Astrocyte (in vitro differentiated cells and primary cell): Measurements from ENCODE around the gene ST6GALNAC2. TPM values are rescaled to one million over a fixed set of nuclear protein-coding genes. Genes with fewer than 3 reads are reported as not detected.
A peak's percentile ranks its signal among the peaks of the same experiment; 100 is the strongest.
"Not testable (repeated sequence)": the region's sequence is repeated elsewhere in the genome, so short reads cannot be mapped to it uniquely, and the experiment has no call there.

Experiments used
- DNase-seq: peaks from one replicate; pipeline ENCODE4 v3.0.0-alpha.2; 2010; ENCODE audit warnings: low read depth
- FAIRE-seq: peaks from 2 replicates; lab custom pipeline; 2011; peaks lifted over from hg19 to GRCh38; lab: Jason Lieb, UNC
- H2AFZ ChIP-seq: 2 replicates; pipeline ENCODE4 v1.6.0; 2012; ENCODE audit warnings: low read depth, low read length, inconsistent platforms
- H3K27ac ChIP-seq: 2 replicates; pipeline ENCODE4 v1.5.1; 2011; ENCODE audit warnings: low read depth, low read length, inconsistent platforms
- H3K27me3 ChIP-seq: 2 replicates; pipeline ENCODE4 v1.6.0; 2011; ENCODE audit warnings: low read length, inconsistent platforms; ENCODE audit not compliant: insufficient read depth
- H3K36me3 ChIP-seq: 2 replicates; pipeline ENCODE4 v1.5.1; 2011; ENCODE audit warnings: low read length, inconsistent platforms; ENCODE audit not compliant: insufficient read depth
- H3K4me1 ChIP-seq: 2 replicates; pipeline ENCODE4 v1.5.1; 2011; ENCODE audit warnings: low read length, inconsistent platforms; ENCODE audit not compliant: insufficient read depth
- H3K4me2 ChIP-seq: 2 replicates; pipeline ENCODE4 v1.6.0; 2012; ENCODE audit warnings: low read length, inconsistent platforms
- H3K4me3 ChIP-seq: 2 replicates; pipeline ENCODE4 v1.5.1; 2011; ENCODE audit warnings: low read depth, mild to moderate bottlenecking, low read length, inconsistent platforms; ENCODE audit not compliant: insufficient read depth
- H3K79me2 ChIP-seq: 2 replicates; pipeline ENCODE4 v1.6.0; 2012; ENCODE audit warnings: mild to moderate bottlenecking, low read length, inconsistent platforms; ENCODE audit not compliant: insufficient read depth
- H3K9ac ChIP-seq: 2 replicates; pipeline ENCODE4 v1.6.0; 2012; ENCODE audit warnings: mild to moderate bottlenecking, low read length, inconsistent platforms
- H3K9me3 ChIP-seq: 2 replicates; pipeline ENCODE4 v1.5.1; 2012; ENCODE audit warnings: low read depth, mild to moderate bottlenecking, low read length, inconsistent platforms; ENCODE audit not compliant: insufficient read depth
- H4K20me1 ChIP-seq: 2 replicates; pipeline ENCODE4 v1.6.0; 2012; ENCODE audit warnings: low read length, inconsistent platforms; ENCODE audit not compliant: insufficient read depth
- H3K27ac Mint-ChIP-seq: one replicate; pipeline ENCODE4 v1.8.0; 2021; ENCODE audit warnings: mild to moderate bottlenecking, mixed read lengths; ENCODE audit not compliant: unreplicated experiment
- H3K27me3 Mint-ChIP-seq: one replicate; pipeline ENCODE4 v1.8.0; 2021; ENCODE audit warnings: low read depth, mixed read lengths; ENCODE audit not compliant: unreplicated experiment
- H3K36me3 Mint-ChIP-seq: one replicate; pipeline ENCODE4 v1.8.0; 2021; ENCODE audit warnings: low read depth, mixed read lengths; ENCODE audit not compliant: unreplicated experiment
- H3K4me1 Mint-ChIP-seq: one replicate; pipeline ENCODE4 v1.8.0; 2021; ENCODE audit warnings: low read depth, mixed read lengths; ENCODE audit not compliant: unreplicated experiment
- H3K4me3 Mint-ChIP-seq: one replicate; pipeline ENCODE4 v1.8.0; 2021; ENCODE audit warnings: mild to moderate bottlenecking, moderate library complexity, mixed read lengths; ENCODE audit not compliant: unreplicated experiment
- H3K9me3 Mint-ChIP-seq: one replicate; pipeline ENCODE4 v1.8.0; 2021; ENCODE audit warnings: mild to moderate bottlenecking, mixed read lengths; ENCODE audit not compliant: unreplicated experiment
- EZH2 ChIP-seq: IDR thresholded peaks from 2 replicates; pipeline ENCODE4 v1.6.1; 2012; ENCODE audit warnings: mild to moderate bottlenecking, low read length, inconsistent platforms; ENCODE audit not compliant: insufficient read depth
- total RNA-seq: library from RNA; stranded (reverse); gene quantifications from 2 replicates; pipeline ENCODE4 v1.2.1, GENCODE V29; 2021
- TF ChIP-seq, protein P1 (sequence below): IDR thresholded peaks from 2 replicates; pipeline ENCODE4 v1.5.1; 2011; ENCODE audit warnings: low read depth, mild to moderate bottlenecking, inconsistent platforms, low read length, moderate library complexity; ENCODE audit not compliant: insufficient read depth

Gene ST6GALNAC2
- total RNA-seq, 1 donor from 2014 or later, result 0.79 TPM

DNA sequence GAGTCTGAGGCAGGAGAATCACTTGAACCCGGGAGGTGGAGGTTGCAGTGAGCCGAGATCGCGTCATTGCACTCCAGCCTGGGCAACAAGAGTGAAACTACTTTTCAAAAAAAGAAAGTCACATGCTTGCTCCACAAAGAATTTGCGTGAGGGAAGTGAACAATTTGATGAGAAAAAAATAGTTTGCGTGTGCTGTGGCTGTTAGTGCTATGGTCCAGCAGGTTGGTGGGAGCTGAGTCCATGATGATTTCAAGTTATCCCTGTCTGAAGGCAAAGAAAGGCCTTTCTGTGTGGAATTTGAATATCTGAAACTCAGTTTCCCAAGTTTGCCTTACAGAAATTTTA is 24.8 kb downstream of the ST6GALNAC2 start:
- Histone ChIP-seq H3K79me2 (peaks cover 52% of the 10 kb centered on the region), H3K9ac (peak overlapping the region; percentile 53), H3K27ac (peak overlapping the region; percentile 40), H3K4me1 (peaks cover 48% of the 10 kb centered on the region), H2AFZ (no peak overlapping the region), H3K9me3 (no peaks in the 10 kb centered on the region), H3K4me3 (peak overlapping the region; percentile 32), H3K4me2 (peak overlapping the region; percentile 87), H4K20me1 (peaks cover 63% of the 10 kb centered on the region), H3K27me3 (no peaks in the 10 kb centered on the region), H3K36me3 (peaks cover 30% of the 10 kb centered on the region)
- H3K27ac Mint-ChIP-seq, result peak overlapping the region; percentile 69
- peaks cover 38% of the 10 kb centered on the region for H3K4me1 Mint-ChIP-seq
- FAIRE-seq (no peak), DNase-seq (no peak)
- H3K4me3 Mint-ChIP-seq, result peak overlapping the region; percentile 79
- no peak for TF ChIP-seq EZH2
- TF ChIP-seq, protein P1, sequence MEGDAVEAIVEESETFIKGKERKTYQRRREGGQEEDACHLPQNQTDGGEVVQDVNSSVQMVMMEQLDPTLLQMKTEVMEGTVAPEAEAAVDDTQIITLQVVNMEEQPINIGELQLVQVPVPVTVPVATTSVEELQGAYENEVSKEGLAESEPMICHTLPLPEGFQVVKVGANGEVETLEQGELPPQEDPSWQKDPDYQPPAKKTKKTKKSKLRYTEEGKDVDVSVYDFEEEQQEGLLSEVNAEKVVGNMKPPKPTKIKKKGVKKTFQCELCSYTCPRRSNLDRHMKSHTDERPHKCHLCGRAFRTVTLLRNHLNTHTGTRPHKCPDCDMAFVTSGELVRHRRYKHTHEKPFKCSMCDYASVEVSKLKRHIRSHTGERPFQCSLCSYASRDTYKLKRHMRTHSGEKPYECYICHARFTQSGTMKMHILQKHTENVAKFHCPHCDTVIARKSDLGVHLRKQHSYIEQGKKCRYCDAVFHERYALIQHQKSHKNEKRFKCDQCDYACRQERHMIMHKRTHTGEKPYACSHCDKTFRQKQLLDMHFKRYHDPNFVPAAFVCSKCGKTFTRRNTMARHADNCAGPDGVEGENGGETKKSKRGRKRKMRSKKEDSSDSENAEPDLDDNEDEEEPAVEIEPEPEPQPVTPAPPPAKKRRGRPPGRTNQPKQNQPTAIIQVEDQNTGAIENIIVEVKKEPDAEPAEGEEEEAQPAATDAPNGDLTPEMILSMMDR, result no peak
- H3K9me3 Mint-ChIP-seq, result no peaks in the 10 kb centered on the region
- no peaks in the 10 kb centered on the region for H3K27me3 Mint-ChIP-seq
- peaks cover 14% of the 10 kb centered on the region for H3K36me3 Mint-ChIP-seq

DNA sequence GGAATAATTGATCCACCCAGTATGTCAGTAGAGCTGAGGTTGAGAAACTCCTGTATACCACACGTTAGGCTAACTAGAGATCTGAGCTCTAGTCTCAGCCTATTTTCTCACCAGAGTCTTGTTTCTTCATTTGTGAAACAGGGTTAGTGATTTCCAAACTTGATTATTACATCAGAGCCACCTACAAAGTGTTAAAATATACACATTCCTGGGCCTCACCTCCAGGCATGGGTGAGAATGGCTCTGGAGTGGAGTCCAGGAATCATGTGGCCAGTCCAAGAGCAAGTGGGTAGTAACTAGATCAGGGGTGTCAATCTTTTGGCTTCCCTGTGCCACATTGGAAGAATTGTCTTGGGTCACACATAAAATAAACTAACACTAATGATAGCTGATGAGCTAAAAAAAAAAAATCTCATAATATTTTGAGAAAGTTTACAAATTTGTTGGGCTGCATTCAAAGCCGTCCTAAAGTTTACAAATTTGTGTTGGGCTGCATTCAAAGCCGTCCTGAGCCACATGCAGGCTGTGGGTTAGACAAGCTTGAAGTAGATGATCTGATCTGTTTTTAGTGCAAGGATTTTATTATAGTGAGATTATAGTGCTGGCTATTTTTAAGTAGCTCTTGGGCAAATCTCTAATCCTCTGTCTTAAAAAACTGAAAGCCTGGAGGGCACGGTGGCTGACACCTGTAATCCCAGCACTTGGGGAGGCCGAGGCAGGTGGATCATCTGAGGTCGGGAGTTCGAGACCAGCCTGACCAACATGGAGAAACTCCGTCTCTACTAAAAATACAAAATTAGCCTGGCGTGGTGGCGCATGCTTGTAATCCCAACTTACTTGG is 25.4 kb downstream of the ST6GALNAC2 start:
- peak overlapping the region; percentile 100 for H3K9ac ChIP-seq
- peaks cover 48% of the 10 kb centered on the region for H3K4me1 ChIP-seq
- H3K27ac ChIP-seq, result no peak overlapping the region
- peak overlapping the region; percentile 69 for H3K27ac Mint-ChIP-seq
- no peak overlapping the region for H2AFZ ChIP-seq
- peak overlapping the region; percentile 98 for H3K4me3 ChIP-seq
- H3K27me3 Mint-ChIP-seq, result no peaks in the 10 kb centered on the region
- peaks cover 48% of the 10 kb centered on the region for H3K79me2 ChIP-seq
- H4K20me1 ChIP-seq, result peaks cover 57% of the 10 kb centered on the region
- no peaks in the 10 kb centered on the region for H3K9me3 ChIP-seq
- TF ChIP-seq EZH2, result no peak
- H3K36me3 ChIP-seq, result peaks cover 24% of the 10 kb centered on the region
- DNase-seq, result no peak
- H3K4me2 ChIP-seq, result peak overlapping the region; percentile 87
- H3K4me3 Mint-ChIP-seq, result peak overlapping the region; percentile 79
- H3K9me3 Mint-ChIP-seq, result peaks cover 2% of the 10 kb centered on the region
- FAIRE-seq, result no peak
- peaks cover 39% of the 10 kb centered on the region for H3K4me1 Mint-ChIP-seq
- H3K36me3 Mint-ChIP-seq, result peaks cover 11% of the 10 kb centered on the region
- no peaks in the 10 kb centered on the region for H3K27me3 ChIP-seq

DNA sequence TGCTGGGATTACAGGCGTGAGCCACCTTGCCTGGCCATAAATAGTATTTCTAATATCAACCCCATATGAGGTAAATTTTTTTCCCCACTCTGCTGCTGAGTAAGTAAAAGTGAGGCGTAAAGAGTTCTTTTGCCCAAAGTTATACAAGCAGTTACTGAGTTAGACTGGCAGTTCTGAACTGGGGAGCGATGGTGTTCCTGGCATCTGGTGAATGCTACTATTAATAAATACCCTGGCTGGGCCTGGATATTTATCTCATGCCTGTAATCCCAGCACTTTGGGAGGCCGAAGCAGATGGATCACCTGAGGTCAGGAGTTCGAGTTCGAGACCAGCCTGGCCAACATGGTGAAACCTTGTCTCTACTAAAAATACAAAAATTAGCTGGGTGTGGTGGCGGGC is 26.2 kb downstream of the ST6GALNAC2 start:
- H3K27ac Mint-ChIP-seq, H3K27me3 ChIP-seq, H3K9me3 Mint-ChIP-seq, H3K27ac ChIP-seq, DNase-seq, H3K9me3 ChIP-seq, H2AFZ ChIP-seq, FAIRE-seq, H3K27me3 Mint-ChIP-seq: not testable (repeated sequence)
- H4K20me1 ChIP-seq, result peaks cover 49% of the 10 kb centered on the region
- Mint-ChIP-seq H3K4me3 (peak overlapping the region; percentile 99), H3K36me3 (peaks cover 11% of the 10 kb centered on the region), H3K4me1 (peaks cover 39% of the 10 kb centered on the region)
- H3K4me2 ChIP-seq, result peak overlapping the region; percentile 87
- H3K36me3 ChIP-seq, result peaks cover 17% of the 10 kb centered on the region
- peak overlapping the region; percentile 98 for H3K4me3 ChIP-seq
- H3K79me2 ChIP-seq, result peaks cover 45% of the 10 kb centered on the region
- H3K9ac ChIP-seq, result peak overlapping the region; percentile 100
- H3K4me1 ChIP-seq, result peaks cover 48% of the 10 kb centered on the region
